Tibial nerve (tissue), 4 donors: ENCODE measurements around the gene ZFYVE26.

Experiments
- EP300 ChIP-seq, 2 donors: sonication (generic); formaldehyde crosslinking; IDR thresholded peaks; one replicate each; pipeline ENCODE4 v1.6.1; 2017; ENCODE audit warnings: antibody characterized with exemption in 2 of 2, mild to moderate bottlenecking in 1 of 2
- POLR2A ChIP-seq, 2 donors: fragments of 450-650 bp; IDR thresholded peaks; one replicate each; pipeline ENCODE4 v1.6.1; 2017; ENCODE audit warnings: antibody characterized with exemption in 2 of 2, mild to moderate bottlenecking in 2 of 2, moderate library complexity in 2 of 2
- TF ChIP-seq, protein P1 (sequence below), 5 experiments: fragments of 200-600 bp in 3 of 5; fragments of 450-650 bp in 2 of 5; sonication (generic) in 3 of 5; IDR thresholded peaks; one replicate each; pipeline ENCODE4 v1.5.1; 2016 to 2019; ENCODE audit warnings: antibody characterized with exemption in 5 of 5, mild to moderate bottlenecking in 3 of 5, moderate library complexity in 2 of 5

- TF ChIP-seq, protein P1, sequence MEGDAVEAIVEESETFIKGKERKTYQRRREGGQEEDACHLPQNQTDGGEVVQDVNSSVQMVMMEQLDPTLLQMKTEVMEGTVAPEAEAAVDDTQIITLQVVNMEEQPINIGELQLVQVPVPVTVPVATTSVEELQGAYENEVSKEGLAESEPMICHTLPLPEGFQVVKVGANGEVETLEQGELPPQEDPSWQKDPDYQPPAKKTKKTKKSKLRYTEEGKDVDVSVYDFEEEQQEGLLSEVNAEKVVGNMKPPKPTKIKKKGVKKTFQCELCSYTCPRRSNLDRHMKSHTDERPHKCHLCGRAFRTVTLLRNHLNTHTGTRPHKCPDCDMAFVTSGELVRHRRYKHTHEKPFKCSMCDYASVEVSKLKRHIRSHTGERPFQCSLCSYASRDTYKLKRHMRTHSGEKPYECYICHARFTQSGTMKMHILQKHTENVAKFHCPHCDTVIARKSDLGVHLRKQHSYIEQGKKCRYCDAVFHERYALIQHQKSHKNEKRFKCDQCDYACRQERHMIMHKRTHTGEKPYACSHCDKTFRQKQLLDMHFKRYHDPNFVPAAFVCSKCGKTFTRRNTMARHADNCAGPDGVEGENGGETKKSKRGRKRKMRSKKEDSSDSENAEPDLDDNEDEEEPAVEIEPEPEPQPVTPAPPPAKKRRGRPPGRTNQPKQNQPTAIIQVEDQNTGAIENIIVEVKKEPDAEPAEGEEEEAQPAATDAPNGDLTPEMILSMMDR (IDR thresholded peaks at IDR 0.05) = no peak
- TF ChIP-seq POLR2A (IDR thresholded peaks at IDR 0.05) (no peak), EP300 (IDR thresholded peaks at IDR 0.05) (no peak)
Measured at GRCh38 chr14:67721875-67722274, 94.5 kb downstream of the ZFYVE26 start.
